H1 (cell line): Measurements from ENCODE around the gene HOXB4. TPM values are rescaled to one million over a fixed set of nuclear protein-coding genes. Genes with fewer than 3 reads are reported as not detected.
A peak's percentile ranks its signal among the peaks of the same experiment; 100 is the strongest.

ENCODE experiments used
- CTCF ChIA-PET: fragments of 300-600 bp; sonication (Branson Sonifier 250); formaldehyde crosslinking; loops from one replicate; lab custom pipeline; 2021; ENCODE audit not compliant: partially characterized antibody; lab: Charles Lee
- POLR2A ChIA-PET: fragments of 300-600 bp; sonication (Branson Sonifier 250); formaldehyde crosslinking; loops from one replicate; lab custom pipeline; 2021; ENCODE audit warnings: inconsistent platforms; ENCODE audit not compliant: partially characterized antibody; lab: Charles Lee
- DNase-seq, 2 experiments: peaks; one replicate each; pipeline versions ENCODE4 v3.0.0 to v3.0.0-alpha.2; 2010 to 2022; ENCODE audit warnings: low spot score in 2 of 2, low read depth in 1 of 2, mixed read lengths in 1 of 2
- FAIRE-seq: peaks from 2 replicates; lab custom pipeline; 2011; peaks lifted over from hg19 to GRCh38; lab: Jason Lieb, UNC
- H2AFZ ChIP-seq: 2 replicates; pipeline ENCODE4 v1.8.1; 2012; ENCODE audit warnings: low read length, inconsistent platforms
- H2AK5ac ChIP-seq: 2 replicates; pipeline ENCODE4 v1.6.1; 2013; ENCODE audit warnings: low read depth, low read length
- H2BK120ac ChIP-seq: replicated peaks from 2 replicates; pipeline ENCODE3; 2013; ENCODE audit warnings: low read depth, low read length, inconsistent platforms
- H2BK12ac ChIP-seq: 2 replicates; pipeline ENCODE4 v1.6.1; 2013; ENCODE audit warnings: low read depth, low read length
- H2BK15ac ChIP-seq: 2 replicates; pipeline ENCODE4 v1.6.1; 2013; ENCODE audit warnings: low read length
- H2BK20ac ChIP-seq: 2 replicates; pipeline ENCODE4 v1.6.1; 2013; ENCODE audit warnings: low read length
- H2BK5ac ChIP-seq: 2 replicates; pipeline ENCODE4 v1.6.1; 2013; ENCODE audit warnings: low read depth, low read length
- H3K14ac ChIP-seq: 2 replicates; pipeline ENCODE4 v1.6.1; 2013; ENCODE audit warnings: inconsistent platforms; ENCODE audit not compliant: insufficient read length
- H3K18ac ChIP-seq: 2 replicates; pipeline ENCODE4 v1.6.1; 2013; ENCODE audit warnings: low read length; ENCODE audit errors: extremely low read depth
- H3K23ac ChIP-seq: 2 replicates; pipeline ENCODE4 v1.6.1; 2013; ENCODE audit warnings: inconsistent platforms; ENCODE audit not compliant: insufficient read length
- H3K23me2 ChIP-seq: 2 replicates; pipeline ENCODE4 v1.6.1; 2013; ENCODE audit warnings: low read depth, low read length
- H3K27ac ChIP-seq: 2 replicates; pipeline ENCODE4 v1.6.1; 2011; ENCODE audit warnings: low read depth, low read length, inconsistent platforms
- H3K27me3 ChIP-seq, 4 experiments: replicated peaks in 1 of 4; 1 replicate in 1 of 4; 2 replicates in 3 of 4; pipeline versions ENCODE4 v1.6.1 to v1.8.1; 2011 to 2013; ENCODE audit warnings: low read length in 3 of 4, mild to moderate bottlenecking in 3 of 4, inconsistent platforms in 2 of 4, mixed read lengths in 2 of 4, moderate library complexity in 1 of 4; ENCODE audit not compliant: control insufficient read depth in 3 of 4, insufficient read depth in 3 of 4; ENCODE audit errors: extremely low read depth in 1 of 4
- H3K36me3 ChIP-seq, 4 experiments: 2 replicates each; pipeline versions ENCODE4 v1.6.1 to v1.8.1; 2011 to 2013; ENCODE audit warnings: mild to moderate bottlenecking in 4 of 4, low read length in 3 of 4, moderate library complexity in 2 of 4, control low read depth in 1 of 4, inconsistent platforms in 1 of 4; ENCODE audit not compliant: insufficient read depth in 4 of 4, control insufficient read depth in 2 of 4
- H3K4ac ChIP-seq: replicated peaks from 2 replicates; pipeline ENCODE3; 2013; ENCODE audit warnings: low read length, low read depth, mixed read lengths, inconsistent platforms; ENCODE audit not compliant: insufficient read length
- H3K4me1 ChIP-seq, 4 experiments: replicated peaks in 1 of 4; 1 replicate in 1 of 4; 2 replicates in 3 of 4; pipeline versions ENCODE4 v1.6.1 to v1.8.1; 2011 to 2013; ENCODE audit warnings: low read length in 3 of 4, inconsistent platforms in 2 of 4, mixed read lengths in 1 of 4; ENCODE audit not compliant: insufficient read depth in 4 of 4, control insufficient read depth in 3 of 4
- H3K4me2 ChIP-seq, 2 experiments: 2 replicates each; pipeline versions ENCODE4 v1.6.1 to v1.8.1; 2011 to 2013; ENCODE audit warnings: low read depth in 2 of 2, low read length in 2 of 2, control low read depth in 1 of 2, inconsistent platforms in 1 of 2, mild to moderate bottlenecking in 1 of 2; ENCODE audit not compliant: insufficient read depth in 1 of 2
- H3K4me3 ChIP-seq, 4 experiments: fragments of 200-600, 300-600 bp in 1 of 4; sonication (generic), shearing (Covaris generic), sonication (Bioruptor Twin) in 1 of 4; 2 replicates each; pipeline versions ENCODE4 v1.5.1 to v1.8.1; 2011 to 2016; ENCODE audit warnings: low read length in 4 of 4, low read depth in 3 of 4, control low read depth in 2 of 4, inconsistent platforms in 2 of 4, mild to moderate bottlenecking in 2 of 4, mixed read lengths in 1 of 4, moderate library complexity in 1 of 4; ENCODE audit not compliant: insufficient read depth in 2 of 4; ENCODE audit errors: extremely low read depth in 1 of 4
- H3K56ac ChIP-seq: replicated peaks from 2 replicates; pipeline ENCODE3; 2013; ENCODE audit warnings: low read depth, mild to moderate bottlenecking, mixed read lengths, low read length, inconsistent platforms; ENCODE audit not compliant: insufficient read length
- H3K79me1 ChIP-seq: 2 replicates; pipeline ENCODE4 v1.6.1; 2013; ENCODE audit warnings: low read depth, low read length, control low read depth
- H3K79me2 ChIP-seq, 2 experiments: 2 replicates each; pipeline versions ENCODE4 v1.6.1 to v1.8.1; 2012 to 2013; ENCODE audit warnings: low read length in 2 of 2, mild to moderate bottlenecking in 2 of 2, inconsistent platforms in 1 of 2; ENCODE audit not compliant: insufficient read depth in 2 of 2, control insufficient read depth in 1 of 2
- H3K9ac ChIP-seq, 4 experiments: replicated peaks in 1 of 4; 1 replicate in 1 of 4; 2 replicates in 3 of 4; pipeline versions ENCODE4 v1.6.1 to v1.8.1; 2011 to 2013; ENCODE audit warnings: low read depth in 3 of 4, low read length in 3 of 4, control low read depth in 2 of 4, mild to moderate bottlenecking in 2 of 4, moderate library complexity in 2 of 4, inconsistent platforms in 1 of 4; ENCODE audit errors: extremely low read depth in 1 of 4
- H3K9me3 ChIP-seq, 2 experiments: 2 replicates each; pipeline versions ENCODE4 v1.6.1 to v1.8.1; 2012 to 2013; ENCODE audit warnings: mild to moderate bottlenecking in 2 of 2, moderate library complexity in 2 of 2, control low read depth in 1 of 2, inconsistent platforms in 1 of 2, low read depth in 1 of 2, low read length in 1 of 2, mixed read lengths in 1 of 2; ENCODE audit not compliant: insufficient read depth in 2 of 2
- H4K20me1 ChIP-seq, 2 experiments: replicated peaks in 1 of 2; 2 replicates each; pipeline versions ENCODE3 to v1.8.1; 2011 to 2013; ENCODE audit warnings: inconsistent platforms in 2 of 2, low read length in 2 of 2, mild to moderate bottlenecking in 1 of 2; ENCODE audit not compliant: insufficient read depth in 2 of 2, control insufficient read depth in 1 of 2
- H4K5ac ChIP-seq: 2 replicates; pipeline ENCODE4 v1.6.1; 2013; ENCODE audit warnings: low read length, low read depth, mixed read lengths, inconsistent platforms; ENCODE audit not compliant: insufficient read length
- H4K8ac ChIP-seq: 2 replicates; pipeline ENCODE4 v1.8.0; 2013; ENCODE audit warnings: mild to moderate bottlenecking, moderate library complexity, low read length, inconsistent platforms; ENCODE audit not compliant: insufficient read depth; ENCODE audit errors: extremely low read depth
- H4K91ac ChIP-seq: replicated peaks from 2 replicates; pipeline ENCODE3; 2013; ENCODE audit warnings: low read length, mixed read lengths, inconsistent platforms; ENCODE audit not compliant: insufficient read length
- ATF3 ChIP-seq: IDR thresholded peaks from 2 replicates; pipeline ENCODE4 v1.6.1; 2011; ENCODE audit warnings: low read depth, mild to moderate bottlenecking, low read length; ENCODE audit not compliant: insufficient read depth
- CEBPB ChIP-seq: IDR thresholded peaks from 2 replicates; pipeline ENCODE4 v1.6.1; 2012; ENCODE audit warnings: low read depth, low read length
- HDAC6 ChIP-seq: IDR thresholded peaks from one replicate; pipeline ENCODE4 v1.7.1; 2012; ENCODE audit warnings: low read depth, mild to moderate bottlenecking, inconsistent platforms, low read length, moderate library complexity
- KDM5A ChIP-seq: fragments of 200-600 bp; IDR thresholded peaks from 2 replicates; pipeline ENCODE4 v1.7.1; 2012; ENCODE audit warnings: mild to moderate bottlenecking, low read length, inconsistent platforms, mixed read lengths
- NRF1 ChIP-seq: IDR thresholded peaks from 2 replicates; pipeline ENCODE4 v1.6.1; 2011; ENCODE audit warnings: mild to moderate bottlenecking, low read depth, low read length, improper control_type of control experiment
- POU5F1 ChIP-seq: IDR thresholded peaks from 2 replicates; pipeline ENCODE4 v1.6.1; 2011; ENCODE audit warnings: low read depth, mild to moderate bottlenecking, low read length, moderate library complexity
- RAD21 ChIP-seq, 2 experiments: IDR thresholded peaks in 1 of 2; conservative IDR thresholded peaks in 1 of 2; 2 replicates each; pipeline ENCODE4 v1.6.1; 2011; ENCODE audit warnings: low read depth in 2 of 2, low read length in 2 of 2, improper control_type of control experiment in 1 of 2, inconsistent platforms in 1 of 2, mild to moderate bottlenecking in 1 of 2, moderate library complexity in 1 of 2
- SAP30 ChIP-seq: fragments of 300-600 bp; sonication (generic); IDR thresholded peaks from 2 replicates; pipeline ENCODE4 v1.7.1; 2012; ENCODE audit warnings: low read length, moderate library complexity, mild to moderate bottlenecking, inconsistent platforms; ENCODE audit not compliant: insufficient read depth, insufficient replicate concordance
- SUZ12 ChIP-seq: fragments of 200-600 bp; sonication (generic); IDR thresholded peaks from 2 replicates; pipeline ENCODE4 v1.6.1; 2012; ENCODE audit warnings: mild to moderate bottlenecking, inconsistent platforms, low read length, moderate library complexity, mixed read lengths
- TAF1 ChIP-seq: IDR thresholded peaks from 2 replicates; pipeline ENCODE4 v1.6.1; 2011; ENCODE audit warnings: mild to moderate bottlenecking, low read depth, low read length
- TCF12 ChIP-seq: IDR thresholded peaks from 2 replicates; pipeline ENCODE4 v1.6.1; 2011; ENCODE audit warnings: low read depth, mild to moderate bottlenecking, low read length
- YY1 ChIP-seq: IDR thresholded peaks from 2 replicates; pipeline ENCODE4 v1.6.1; 2011; ENCODE audit warnings: low read depth, mild to moderate bottlenecking, low read length
- WGBS, 2 experiments: shearing (Covaris generic) in 1 of 2; methylation state at CpG; one replicate each; pipeline versions ENCODE4 v1.1.6 to v1.1.7; 2013 to 2015; ENCODE audit warnings: low lambda C conversion rate in 2 of 2, mixed read lengths in 2 of 2, inconsistent platforms in 1 of 2, low coverage in 1 of 2, missing lambda C conversion rate in 1 of 2; ENCODE audit not compliant: insufficient replicate concordance in 2 of 2, insufficient coverage in 1 of 2, insufficient read length in 1 of 2; ENCODE audit errors: extremely low coverage in 1 of 2, missing lambda C conversion rate in 1 of 2; 5-methylcytosine and 5-hydroxymethylcytosine counted together
- polyA plus RNA-seq, 7 experiments: library from polyadenylated mRNA; depleted of rRNA in 3 of 7; stranded (reverse) in 5 of 7; unstranded in 2 of 7; fragments of >200 nt in 5 of 7; fragments of 200-250 nt in 2 of 7; gene quantifications; 1 replicate in 5 of 7; 2 replicates in 1 of 7; 4 replicates in 1 of 7; pipeline versions ENCODE4 v1.2.1 to v1.2.3, GENCODE V29; 2011 to 2013; ENCODE audit warnings: missing spikeins in 2 of 7, mixed read lengths in 2 of 7
- total RNA-seq: library from RNA; stranded (reverse); fragmentation: NEBNext Ultra II Directional; extraction: Animal tissue kit (Norgen Biotek cat#: 25700); gene quantifications from 2 replicates; pipeline ENCODE4 v1.2.1, GENCODE V29; 2021

Gene HOXB4
- total and polyA plus RNA-seq, 2 of the 8 experiments (the other 6 are each of a cell fraction or from before 2014, with no cell fraction given): not detected

DNA sequence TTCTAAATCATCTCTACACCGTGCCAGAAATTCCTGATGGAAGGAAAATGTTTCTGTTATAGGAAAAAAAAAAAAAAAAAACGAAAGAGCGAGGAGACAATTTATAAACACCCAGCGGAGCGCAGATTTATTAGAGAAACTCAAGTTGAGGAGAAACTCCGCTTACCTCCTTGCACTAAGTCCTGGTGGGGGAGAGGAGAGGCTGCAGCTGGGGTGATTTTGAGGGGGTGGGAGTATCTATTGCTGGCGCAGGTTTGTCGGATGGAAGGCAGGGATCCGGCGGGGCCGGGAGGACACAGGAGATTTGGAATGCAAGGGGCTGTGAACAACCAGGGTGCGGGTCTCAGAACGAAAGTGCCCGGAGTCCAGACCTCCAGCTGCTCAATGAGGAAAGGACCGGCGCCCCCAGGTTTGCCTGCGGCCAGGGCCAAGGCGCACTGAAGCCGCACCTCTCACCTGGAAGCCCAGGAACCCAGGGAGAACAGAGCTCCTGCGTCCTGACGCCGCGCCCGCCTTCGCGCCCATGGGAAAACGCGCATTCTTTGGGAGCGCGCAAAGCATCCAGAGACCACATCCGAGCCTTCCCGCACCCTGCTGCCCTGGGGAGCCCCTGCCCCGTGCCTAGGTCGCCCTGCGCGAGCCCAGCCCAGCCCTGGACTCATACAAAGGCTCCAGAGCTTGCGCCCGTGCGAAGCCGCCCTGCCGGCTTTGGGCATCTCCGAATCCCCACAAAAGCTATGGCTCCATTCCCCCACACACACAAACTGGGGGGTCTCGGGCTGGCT, 39.5 kb upstream of the HOXB4 start:
- no peaks in the 10 kb centered on the region for H3K79me2 ChIP-seq
- no peak for TF ChIP-seq YY1
- TF ChIP-seq ATF3: no peak
- peak; percentile 98 for TF ChIP-seq SUZ12
- TF ChIP-seq SAP30: no peak
- TF ChIP-seq CEBPB: no peak
- no peak for TF ChIP-seq TCF12
- no peak for TF ChIP-seq KDM5A
- no peak for TF ChIP-seq NRF1
- TF ChIP-seq HDAC6: no peak
- no peak for TF ChIP-seq RAD21 (IDR thresholded peaks at IDR 0.05 in 1 of 2, conservative IDR thresholded peaks at IDR 0.05 in 1 of 2; ENCODE audit: low read depth in 2 of 2, low read length in 2 of 2)
- no peak for TF ChIP-seq TAF1
- no peak for TF ChIP-seq POU5F1

More for the DNA sequence above, 39.5 kb upstream of the HOXB4 start:
- Histone ChIP-seq H4K8ac (no peak overlapping the region), H4K5ac (no peak overlapping the region), H3K36me3 (peaks cover 0 to 19% (median 0%) of the 10 kb centered on the region in 4 experiments; a peak in 1 of 8 replicates), H3K9ac (no peak overlapping the region), H3K14ac (no peak overlapping the region), H3K4me2 (no peak overlapping the region), H3K9me3 (no peaks in the 10 kb centered on the region; a peak in 1 of 4 replicates), H3K18ac (no peak overlapping the region), H2AFZ (no peak overlapping the region), H3K56ac (no peak overlapping the region), H3K4me1 (peaks cover 0 to 5% (median 3%) of the 10 kb centered on the region in 4 experiments; a peak in 5 of 7 replicates), H2BK20ac (no peak overlapping the region), H2BK12ac (no peak overlapping the region), H4K20me1 (peaks cover 27 to 44% of the 10 kb centered on the region in 2 experiments), H3K4ac (no peak overlapping the region), H3K27ac (no peak overlapping the region), H4K91ac (no peak overlapping the region), H2BK5ac (no peak overlapping the region), H3K79me1 (no peaks in the 10 kb centered on the region), H2BK15ac (no peak overlapping the region), H3K23ac (no peak overlapping the region), H3K23me2 (no peaks in the 10 kb centered on the region), H2AK5ac (no peak overlapping the region), H3K4me3 (no peak overlapping the region), H2BK120ac (no peak overlapping the region), H3K27me3 (peaks cover 97 to 100% (median 99%) of the 10 kb centered on the region in 4 experiments)
- WGBS, 2 experiments: 12% methylated on average over 36 of the region's 43 CpGs; no CpG with 5 or more reads in 1 of the 2 experiments
- ChIA-PET POLR2A (no interaction called here), CTCF (interaction anchor here (0.5 to 5.4 kb wide), 38 partner anchors 10 to 592 kb away, joined by 3 to 30 read pairs (median 5); partner anchors contain the start of genes HOXB3, HOXB5 and HOXB9)
- FAIRE-seq (no peak), DNase-seq (no peak)
